Tibial artery (tissue), 4 donors: ENCODE results near the gene BCAP29.
A peak's percentile ranks its signal among the peaks of the same experiment; 100 is the strongest.
"Not testable (repeated sequence)": the region's sequence is repeated elsewhere in the genome, so short reads cannot be mapped to it uniquely, and the experiment has no call there.

Experiments used
- DNase-seq, 2 donors: peaks; one replicate each; pipeline ENCODE4 v3.0.0-alpha.2; 2019
- H3K27ac ChIP-seq, 2 donors: fragments of 200-600 bp; sonication (generic) in 1 of 2; 1 replicate in 1 of 2; 2 replicates in 1 of 2; pipeline ENCODE4 v1.5.1; 2018 to 2019; ENCODE audit warnings: mild to moderate bottlenecking in 1 of 2
- H3K27me3 ChIP-seq, 2 donors: fragments of 200-600 bp; sonication (generic) in 1 of 2; one replicate each; pipeline versions ENCODE4 v1.5.1 to v1.6.0; 2016 to 2019
- H3K36me3 ChIP-seq, 3 donors: fragments of 200-600 bp; sonication (generic) in 2 of 3; one replicate each; pipeline ENCODE4 v1.5.1; 2016 to 2019; ENCODE audit warnings: mild to moderate bottlenecking in 2 of 3
- H3K4me1 ChIP-seq, 4 donors: fragments of 200-600 bp; sonication (generic) in 2 of 4; 1 replicate in 3 of 4; 2 replicates in 1 of 4; pipeline ENCODE4 v1.5.1; 2016 to 2019
- H3K4me3 ChIP-seq, 2 donors: fragments of 200-600 bp; sonication (generic) in 1 of 2; 1 replicate in 1 of 2; 2 replicates in 1 of 2; pipeline ENCODE4 v1.5.1; 2018 to 2019; ENCODE audit warnings: mild to moderate bottlenecking in 2 of 2
- H3K9me3 ChIP-seq, 3 donors: fragments of 200-600 bp; sonication (generic) in 1 of 3; one replicate each; pipeline ENCODE4 v1.5.1; 2016 to 2019
- intact Hi-C: fragments of 100-400 bp; cut with DNase I; formaldehyde crosslinking; loops from one replicate; pipeline ENCODE4 v1.15.0; 2023; ENCODE audit warnings: low total_unique reads
- TF ChIP-seq, protein P1 (sequence below), 2 experiments: fragments of 200-600 bp in 1 of 2; fragments of 450-650 bp in 1 of 2; IDR thresholded peaks; one replicate each; pipeline ENCODE4 v1.5.1; 2017 to 2019; ENCODE audit warnings: antibody characterized with exemption in 2 of 2, mild to moderate bottlenecking in 1 of 2, moderate library complexity in 1 of 2

Gene BCAP29, protein sequence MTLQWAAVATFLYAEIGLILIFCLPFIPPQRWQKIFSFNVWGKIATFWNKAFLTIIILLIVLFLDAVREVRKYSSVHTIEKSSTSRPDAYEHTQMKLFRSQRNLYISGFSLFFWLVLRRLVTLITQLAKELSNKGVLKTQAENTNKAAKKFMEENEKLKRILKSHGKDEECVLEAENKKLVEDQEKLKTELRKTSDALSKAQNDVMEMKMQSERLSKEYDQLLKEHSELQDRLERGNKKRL

DNA sequence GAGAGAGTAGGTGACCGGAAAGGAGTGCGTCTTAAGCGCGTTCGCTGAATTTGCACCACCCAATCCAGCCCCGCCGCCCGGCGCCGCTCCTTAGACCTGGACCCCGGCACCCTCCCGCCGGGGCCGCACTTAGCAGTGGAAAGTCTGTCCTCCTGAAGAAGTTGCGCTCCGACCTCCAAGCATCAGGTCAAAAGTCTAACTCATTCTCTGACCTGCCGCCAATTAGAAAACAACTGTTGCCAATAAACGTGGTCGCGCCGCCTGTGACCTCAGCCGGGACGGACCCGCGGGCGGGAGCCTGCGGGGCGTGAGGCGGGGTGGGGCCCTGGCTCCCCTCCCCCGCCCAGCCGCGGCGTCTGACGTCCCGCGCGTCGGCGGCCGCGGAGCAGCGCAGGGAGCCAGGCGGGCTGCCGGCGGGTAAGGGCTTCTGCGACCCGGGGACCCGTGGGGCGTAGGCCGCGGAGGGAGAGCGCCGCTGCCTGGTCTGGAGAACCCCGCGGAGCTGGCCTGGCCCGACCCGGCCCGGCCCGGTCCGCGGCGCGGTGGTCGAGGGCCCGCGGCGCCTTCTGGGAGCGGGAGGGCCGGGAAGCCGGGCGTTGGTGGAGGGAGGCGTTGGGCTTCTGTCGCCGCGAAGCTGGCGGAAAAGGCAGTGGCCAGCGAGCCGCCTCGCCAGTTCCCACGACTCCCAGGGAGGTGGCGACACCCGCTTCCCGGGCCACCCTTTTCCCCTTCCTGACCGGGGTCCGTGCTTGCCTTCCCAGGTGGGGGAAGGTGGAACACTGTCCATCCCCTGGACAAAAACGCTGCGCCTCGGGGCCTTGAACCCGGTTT is at the start of gene BCAP29:
Gene BCAP29 (plus strand): TSS at position 362 of the 831 bp plus-strand sequence. CDS start 527 bp downstream, outside the sequence.
- intact Hi-C loops = no loop called here
- Histone ChIP-seq H3K36me3 (peaks cover 0 to 10% (median 8%) of the 10 kb centered on the region in 3 donors), H3K9me3 (no peaks in the 10 kb centered on the region), H3K27me3 (no peaks in the 10 kb centered on the region), H3K4me1 (peaks cover 0 to 46% (median 21%) of the 10 kb centered on the region in 4 donors), H3K27ac (peak within 1 kb of the TSS; percentile 89 to 95), H3K4me3 (peak within 1 kb of the TSS; percentile 72 to 84)
- TF ChIP-seq, protein P1, sequence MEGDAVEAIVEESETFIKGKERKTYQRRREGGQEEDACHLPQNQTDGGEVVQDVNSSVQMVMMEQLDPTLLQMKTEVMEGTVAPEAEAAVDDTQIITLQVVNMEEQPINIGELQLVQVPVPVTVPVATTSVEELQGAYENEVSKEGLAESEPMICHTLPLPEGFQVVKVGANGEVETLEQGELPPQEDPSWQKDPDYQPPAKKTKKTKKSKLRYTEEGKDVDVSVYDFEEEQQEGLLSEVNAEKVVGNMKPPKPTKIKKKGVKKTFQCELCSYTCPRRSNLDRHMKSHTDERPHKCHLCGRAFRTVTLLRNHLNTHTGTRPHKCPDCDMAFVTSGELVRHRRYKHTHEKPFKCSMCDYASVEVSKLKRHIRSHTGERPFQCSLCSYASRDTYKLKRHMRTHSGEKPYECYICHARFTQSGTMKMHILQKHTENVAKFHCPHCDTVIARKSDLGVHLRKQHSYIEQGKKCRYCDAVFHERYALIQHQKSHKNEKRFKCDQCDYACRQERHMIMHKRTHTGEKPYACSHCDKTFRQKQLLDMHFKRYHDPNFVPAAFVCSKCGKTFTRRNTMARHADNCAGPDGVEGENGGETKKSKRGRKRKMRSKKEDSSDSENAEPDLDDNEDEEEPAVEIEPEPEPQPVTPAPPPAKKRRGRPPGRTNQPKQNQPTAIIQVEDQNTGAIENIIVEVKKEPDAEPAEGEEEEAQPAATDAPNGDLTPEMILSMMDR (IDR thresholded peaks at IDR 0.05) = peak in 1 of 2 experiments; percentile 35
- peak; percentile 54 to 86 for DNase-seq

GRCh38 chr7:107530751-107531150 is 49.3 kb upstream of the BCAP29 start:
- H3K9me3 ChIP-seq = no peaks in the 10 kb centered on the region
- no peaks in the 10 kb centered on the region for H3K4me1 ChIP-seq
- TF ChIP-seq, protein P1 (IDR thresholded peaks at IDR 0.05) = no peak
- peaks cover 7 to 14% (median 11%) of the 10 kb centered on the region in 3 donors for H3K36me3 ChIP-seq
- no peak overlapping the region for H3K4me3 ChIP-seq
- no peak for DNase-seq
- H3K27me3 ChIP-seq = no peaks in the 10 kb centered on the region
- no peak overlapping the region for H3K27ac ChIP-seq
- intact Hi-C loops = no loop called here

GRCh38 chr7:107534139-107534538 is 45.9 kb upstream of the BCAP29 start:
- Histone ChIP-seq H3K27me3 (no peaks in the 10 kb centered on the region), H3K4me1 (no peaks in the 10 kb centered on the region), H3K36me3 (peaks cover 0 to 11% (median 10%) of the 10 kb centered on the region in 3 donors), H3K9me3 (no peaks in the 10 kb centered on the region), H3K4me3 (no peak overlapping the region), H3K27ac (no peak overlapping the region)
- TF ChIP-seq, protein P1 (IDR thresholded peaks at IDR 0.05) = no peak
- intact Hi-C loops = no loop called here
- no peak for DNase-seq

GRCh38 chr7:107537228-107537627 is 42.8 kb upstream of the BCAP29 start:
- H3K27me3 ChIP-seq, DNase-seq, H3K9me3 ChIP-seq, H3K4me3 ChIP-seq, H3K27ac ChIP-seq, H3K4me1 ChIP-seq, intact Hi-C loops: not testable (repeated sequence)
- peaks cover 4 to 26% (median 5%) of the 10 kb centered on the region in 3 donors for H3K36me3 ChIP-seq

DNA sequence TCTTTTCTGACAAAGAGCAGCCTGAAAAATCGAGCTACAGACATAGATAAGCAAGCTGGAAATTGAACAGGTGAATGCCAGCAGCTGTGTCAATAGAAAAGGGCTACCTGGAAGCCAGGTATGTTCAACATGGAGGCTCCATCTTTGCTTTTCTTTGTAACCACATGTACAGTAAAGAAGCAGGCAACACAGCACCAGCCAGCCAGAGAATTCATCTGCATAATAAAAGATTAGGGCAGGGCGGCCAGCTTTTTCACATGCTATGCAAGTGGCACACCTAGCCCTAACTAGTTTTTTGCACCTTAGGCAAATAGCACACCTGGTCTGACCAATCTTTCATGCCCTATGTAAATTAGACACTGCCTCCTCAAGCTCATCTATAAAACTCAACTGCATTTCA is 42.0 kb upstream of the BCAP29 start:
- intact Hi-C loops = no loop called here
- no peaks in the 10 kb centered on the region for H3K27me3 ChIP-seq
- no peaks in the 10 kb centered on the region for H3K9me3 ChIP-seq
- TF ChIP-seq, protein P1 (IDR thresholded peaks at IDR 0.05) = no peak
- H3K4me3 ChIP-seq = no peak overlapping the region
- H3K27ac ChIP-seq = no peak overlapping the region
- no peaks in the 10 kb centered on the region for H3K4me1 ChIP-seq
- DNase-seq = no peak
- peaks cover 4 to 28% (median 5%) of the 10 kb centered on the region in 3 donors for H3K36me3 ChIP-seq
